GM12878 (cell line): ENCODE measurements around the gene LTB4R2. TPM values are rescaled to one million over a fixed set of nuclear protein-coding genes. Genes with fewer than 3 reads are reported as not detected.

Source experiments
- FOS ChIP-seq: IDR thresholded peaks from 3 replicates; pipeline ENCODE4 v1.6.1; 2011; ENCODE audit warnings: borderline replicate concordance; ENCODE audit not compliant: insufficient read length; ENCODE audit errors: extremely low read depth
- FOXM1 ChIP-seq: IDR thresholded peaks from 2 replicates; pipeline ENCODE4 v1.6.1; 2012; ENCODE audit warnings: low read depth, mild to moderate bottlenecking, inconsistent platforms, low read length, moderate library complexity
- JUNB ChIP-seq: IDR thresholded peaks from 2 replicates; pipeline ENCODE4 v1.6.1; 2016; ENCODE audit warnings: antibody characterized with exemption, mild to moderate bottlenecking
- NBN ChIP-seq: fragments of 450-650 bp; IDR thresholded peaks from 2 replicates; pipeline ENCODE4 v1.6.1; 2016
- NFYB ChIP-seq: IDR thresholded peaks from 2 replicates; pipeline ENCODE4 v1.6.1; 2011; ENCODE audit warnings: low read depth, mild to moderate bottlenecking, low read length, improper control_type of control experiment, moderate library complexity; ENCODE audit not compliant: insufficient read depth
- POLR2AphosphoS2 ChIP-seq: IDR thresholded peaks from 2 replicates; pipeline ENCODE4 v1.6.1; 2011; ENCODE audit warnings: low read depth, mild to moderate bottlenecking, low read length, improper control_type of control experiment, moderate library complexity
- SMAD1 ChIP-seq: fragments of 450-650 bp; IDR thresholded peaks from 2 replicates; pipeline ENCODE4 v1.6.1; 2018; ENCODE audit warnings: mild to moderate bottlenecking, low read depth; ENCODE audit not compliant: partially characterized antibody
- TAF1 ChIP-seq: IDR thresholded peaks from 2 replicates; pipeline ENCODE4 v1.6.1; 2011; ENCODE audit warnings: mild to moderate bottlenecking, low read depth, low read length, borderline replicate concordance
- ZBTB11 ChIP-seq: fragments of 450-650 bp; formaldehyde crosslinking; IDR thresholded peaks from 2 replicates; pipeline ENCODE4 v1.5.0; 2022; ENCODE audit warnings: mild to moderate bottlenecking, missing genetic modification characterization
- polyA plus RNA-seq, 11 experiments: library from polyadenylated mRNA; depleted of rRNA in 4 of 11; unstranded in 6 of 11; stranded (reverse) in 5 of 11; fragments of >200 nt; fragmentation: Nextera tagmentation in 4 of 11; fragmentation: Illumina TruSeq in 1 of 11; extraction: Ambion mirVana in 4 of 11; extraction: Trizol in 1 of 11; gene quantifications; 1 replicate in 1 of 11; 2 replicates in 10 of 11; pipeline versions ENCODE4 v1.2.1 to v1.2.3, GENCODE V29; 2011 to 2016; ENCODE audit warnings: inconsistent platforms in 2 of 11, missing spikeins in 2 of 11, low read depth in 1 of 11
- total RNA-seq, 4 experiments: library from RNA; depleted of rRNA in 3 of 4; stranded (reverse); fragments of >200 nt in 3 of 4; fragmentation: Illumina TruSeq in 1 of 4; extraction: Trizol in 1 of 4; gene quantifications; 2 replicates each; pipeline versions ENCODE4 v1.2.1 to v1.2.3, GENCODE V29; 2013 to 2021
- TF ChIP-seq, protein P1 (sequence below): fragments of 450-650 bp; formaldehyde crosslinking; IDR thresholded peaks from 2 replicates; pipeline ENCODE4 v1.4.0; 2020; ENCODE audit warnings: mild to moderate bottlenecking, moderate library complexity
- TF ChIP-seq, protein P2 (sequence below): IDR thresholded peaks from 2 replicates; pipeline ENCODE4 v1.6.1; 2012; ENCODE audit warnings: low read length, inconsistent platforms
- TF ChIP-seq, protein P3 (sequence below): IDR thresholded peaks from 2 replicates; pipeline ENCODE4 v1.6.1; 2012; ENCODE audit warnings: improper control_type of control experiment, low read depth, low read length; ENCODE audit not compliant: insufficient replicate concordance

LTB4R2 gene
- total and polyA plus RNA-seq, 10 of the 15 experiments (the other 5 are each of a cell fraction or from before 2014, with no cell fraction given), result 0.06 to 16.0 (median 2.6) TPM

DNA sequence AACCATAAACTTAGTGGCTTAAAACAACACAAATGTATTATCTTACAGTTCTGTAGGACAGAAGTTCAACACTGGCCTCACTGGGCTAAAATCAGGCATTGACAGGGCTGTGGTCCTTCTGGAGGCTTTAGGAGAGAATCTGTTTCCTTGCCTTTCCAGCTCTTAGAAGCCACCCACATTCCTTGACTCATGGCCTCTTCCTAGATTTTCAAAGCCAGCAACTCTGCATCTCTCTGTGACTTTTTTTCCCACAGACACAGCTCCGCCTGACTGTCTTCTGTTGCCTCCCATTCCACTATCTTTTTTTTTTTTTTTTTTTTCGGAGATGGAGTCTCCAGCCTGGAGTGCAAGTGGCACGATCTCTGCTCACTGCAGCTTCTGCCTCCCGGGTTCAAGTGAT is 46.3 kb downstream of the LTB4R2 start (continued):
- TF ChIP-seq FOS (no peak), FOXM1 (no peak), NFYB (no peak), JUNB (no peak), ZBTB11 (no peak), POLR2AphosphoS2 (no peak), NBN (no peak), SMAD1 (no peak), TAF1 (no peak)
- TF ChIP-seq, protein P1, sequence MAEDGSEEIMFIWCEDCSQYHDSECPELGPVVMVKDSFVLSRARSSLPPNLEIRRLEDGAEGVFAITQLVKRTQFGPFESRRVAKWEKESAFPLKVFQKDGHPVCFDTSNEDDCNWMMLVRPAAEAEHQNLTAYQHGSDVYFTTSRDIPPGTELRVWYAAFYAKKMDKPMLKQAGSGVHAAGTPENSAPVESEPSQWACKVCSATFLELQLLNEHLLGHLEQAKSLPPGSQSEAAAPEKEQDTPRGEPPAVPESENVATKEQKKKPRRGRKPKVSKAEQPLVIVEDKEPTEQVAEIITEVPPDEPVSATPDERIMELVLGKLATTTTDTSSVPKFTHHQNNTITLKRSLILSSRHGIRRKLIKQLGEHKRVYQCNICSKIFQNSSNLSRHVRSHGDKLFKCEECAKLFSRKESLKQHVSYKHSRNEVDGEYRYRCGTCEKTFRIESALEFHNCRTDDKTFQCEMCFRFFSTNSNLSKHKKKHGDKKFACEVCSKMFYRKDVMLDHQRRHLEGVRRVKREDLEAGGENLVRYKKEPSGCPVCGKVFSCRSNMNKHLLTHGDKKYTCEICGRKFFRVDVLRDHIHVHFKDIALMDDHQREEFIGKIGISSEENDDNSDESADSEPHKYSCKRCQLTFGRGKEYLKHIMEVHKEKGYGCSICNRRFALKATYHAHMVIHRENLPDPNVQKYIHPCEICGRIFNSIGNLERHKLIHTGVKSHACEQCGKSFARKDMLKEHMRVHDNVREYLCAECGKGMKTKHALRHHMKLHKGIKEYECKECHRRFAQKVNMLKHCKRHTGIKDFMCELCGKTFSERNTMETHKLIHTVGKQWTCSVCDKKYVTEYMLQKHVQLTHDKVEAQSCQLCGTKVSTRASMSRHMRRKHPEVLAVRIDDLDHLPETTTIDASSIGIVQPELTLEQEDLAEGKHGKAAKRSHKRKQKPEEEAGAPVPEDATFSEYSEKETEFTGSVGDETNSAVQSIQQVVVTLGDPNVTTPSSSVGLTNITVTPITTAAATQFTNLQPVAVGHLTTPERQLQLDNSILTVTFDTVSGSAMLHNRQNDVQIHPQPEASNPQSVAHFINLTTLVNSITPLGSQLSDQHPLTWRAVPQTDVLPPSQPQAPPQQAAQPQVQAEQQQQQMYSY (CRISPR knock-in tag), result no peak
- TF ChIP-seq, protein P2, sequence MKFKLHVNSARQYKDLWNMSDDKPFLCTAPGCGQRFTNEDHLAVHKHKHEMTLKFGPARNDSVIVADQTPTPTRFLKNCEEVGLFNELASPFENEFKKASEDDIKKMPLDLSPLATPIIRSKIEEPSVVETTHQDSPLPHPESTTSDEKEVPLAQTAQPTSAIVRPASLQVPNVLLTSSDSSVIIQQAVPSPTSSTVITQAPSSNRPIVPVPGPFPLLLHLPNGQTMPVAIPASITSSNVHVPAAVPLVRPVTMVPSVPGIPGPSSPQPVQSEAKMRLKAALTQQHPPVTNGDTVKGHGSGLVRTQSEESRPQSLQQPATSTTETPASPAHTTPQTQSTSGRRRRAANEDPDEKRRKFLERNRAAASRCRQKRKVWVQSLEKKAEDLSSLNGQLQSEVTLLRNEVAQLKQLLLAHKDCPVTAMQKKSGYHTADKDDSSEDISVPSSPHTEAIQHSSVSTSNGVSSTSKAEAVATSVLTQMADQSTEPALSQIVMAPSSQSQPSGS, result no peak
- TF ChIP-seq, protein P3, sequence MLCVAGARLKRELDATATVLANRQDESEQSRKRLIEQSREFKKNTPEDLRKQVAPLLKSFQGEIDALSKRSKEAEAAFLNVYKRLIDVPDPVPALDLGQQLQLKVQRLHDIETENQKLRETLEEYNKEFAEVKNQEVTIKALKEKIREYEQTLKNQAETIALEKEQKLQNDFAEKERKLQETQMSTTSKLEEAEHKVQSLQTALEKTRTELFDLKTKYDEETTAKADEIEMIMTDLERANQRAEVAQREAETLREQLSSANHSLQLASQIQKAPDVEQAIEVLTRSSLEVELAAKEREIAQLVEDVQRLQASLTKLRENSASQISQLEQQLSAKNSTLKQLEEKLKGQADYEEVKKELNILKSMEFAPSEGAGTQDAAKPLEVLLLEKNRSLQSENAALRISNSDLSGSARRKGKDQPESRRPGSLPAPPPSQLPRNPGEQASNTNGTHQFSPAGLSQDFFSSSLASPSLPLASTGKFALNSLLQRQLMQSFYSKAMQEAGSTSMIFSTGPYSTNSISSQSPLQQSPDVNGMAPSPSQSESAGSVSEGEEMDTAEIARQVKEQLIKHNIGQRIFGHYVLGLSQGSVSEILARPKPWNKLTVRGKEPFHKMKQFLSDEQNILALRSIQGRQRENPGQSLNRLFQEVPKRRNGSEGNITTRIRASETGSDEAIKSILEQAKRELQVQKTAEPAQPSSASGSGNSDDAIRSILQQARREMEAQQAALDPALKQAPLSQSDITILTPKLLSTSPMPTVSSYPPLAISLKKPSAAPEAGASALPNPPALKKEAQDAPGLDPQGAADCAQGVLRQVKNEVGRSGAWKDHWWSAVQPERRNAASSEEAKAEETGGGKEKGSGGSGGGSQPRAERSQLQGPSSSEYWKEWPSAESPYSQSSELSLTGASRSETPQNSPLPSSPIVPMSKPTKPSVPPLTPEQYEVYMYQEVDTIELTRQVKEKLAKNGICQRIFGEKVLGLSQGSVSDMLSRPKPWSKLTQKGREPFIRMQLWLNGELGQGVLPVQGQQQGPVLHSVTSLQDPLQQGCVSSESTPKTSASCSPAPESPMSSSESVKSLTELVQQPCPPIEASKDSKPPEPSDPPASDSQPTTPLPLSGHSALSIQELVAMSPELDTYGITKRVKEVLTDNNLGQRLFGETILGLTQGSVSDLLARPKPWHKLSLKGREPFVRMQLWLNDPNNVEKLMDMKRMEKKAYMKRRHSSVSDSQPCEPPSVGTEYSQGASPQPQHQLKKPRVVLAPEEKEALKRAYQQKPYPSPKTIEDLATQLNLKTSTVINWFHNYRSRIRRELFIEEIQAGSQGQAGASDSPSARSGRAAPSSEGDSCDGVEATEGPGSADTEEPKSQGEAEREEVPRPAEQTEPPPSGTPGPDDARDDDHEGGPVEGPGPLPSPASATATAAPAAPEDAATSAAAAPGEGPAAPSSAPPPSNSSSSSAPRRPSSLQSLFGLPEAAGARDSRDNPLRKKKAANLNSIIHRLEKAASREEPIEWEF, result no peak
- TF ChIP-seq, all 136 proteins: peak for 0
